SH-SY5Y (cell line): ENCODE data around the gene VAPB.

Experiments used
- GATA2 ChIP-seq: IDR thresholded peaks from 2 replicates; pipeline ENCODE4 v1.6.1; 2011; ENCODE audit warnings: mild to moderate bottlenecking, low read depth, low read length
- GATA3 ChIP-seq: IDR thresholded peaks from 2 replicates; pipeline ENCODE4 v1.6.1; 2011; ENCODE audit warnings: low read depth, mild to moderate bottlenecking, low read length, moderate library complexity

DNA sequence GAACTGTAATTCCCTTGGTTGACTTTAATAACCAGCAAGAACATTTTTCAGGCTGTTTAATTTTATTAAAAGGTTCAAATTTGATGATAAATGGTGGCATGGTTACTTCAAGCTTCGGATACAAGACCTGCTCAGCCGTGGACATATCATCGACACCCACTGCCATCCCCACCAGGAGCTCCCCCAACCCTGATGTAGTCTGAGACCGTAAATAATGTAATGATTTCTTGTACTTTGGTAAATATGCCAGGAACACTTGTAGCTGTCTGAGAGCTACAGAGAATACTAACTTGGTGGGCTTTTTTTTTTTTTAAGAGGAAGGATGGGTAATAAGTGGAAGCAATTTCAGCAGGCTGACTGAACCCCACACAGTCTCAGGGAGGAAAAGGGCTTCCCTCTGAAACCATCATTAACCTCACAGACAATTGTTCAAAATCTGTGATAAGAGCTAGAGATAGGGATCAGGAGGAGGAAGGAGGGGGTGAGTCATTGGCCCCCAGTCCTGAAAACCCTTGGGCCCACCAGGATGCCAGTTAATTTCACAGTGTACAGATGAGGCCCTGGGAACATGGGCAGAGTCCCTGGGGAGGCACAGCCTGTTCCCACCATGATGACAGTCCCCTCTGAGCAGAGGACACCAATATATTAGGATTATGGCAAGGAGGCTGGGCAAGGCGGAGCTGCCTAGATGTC, 70.2 kb downstream of the VAPB start:
- TF ChIP-seq GATA3: no peak
- peak; percentile 27; the same call in 1 of the 2 replicates for TF ChIP-seq GATA2
